ENCODE results near the gene DYNC1LI2.

The DYNC1LI2 gene

GRCh38 chr16:66731101-66731500 lies 20.3 kb downstream of the DYNC1LI2 start:
- no peak overlapping the region for H2BK5ac ChIP-seq (ENCODE audit: low read depth, low read length, poor library complexity)
- no peak overlapping the region for H3K18ac ChIP-seq (ENCODE audit: low read length)
- H3K4me3 ChIP-seq (ENCODE audit: low read depth, low read length) = peak overlapping the region; percentile 7
- no peaks in the 10 kb centered on the region for H3K79me1 ChIP-seq (ENCODE audit: low read length)
- H3K14ac ChIP-seq (ENCODE audit: low read length) = no peak overlapping the region
- H2BK120ac ChIP-seq (ENCODE audit: insufficient read depth, low read length, poor library complexity) = no peak overlapping the region
- H3K79me2 ChIP-seq (ENCODE audit: control insufficient read depth, insufficient read depth, low read length, poor library complexity) = no peaks in the 10 kb centered on the region
- WGBS (ENCODE audit: extremely low coverage, insufficient coverage, insufficient read length) = no CpG with 5 or more reads among the region's 7 CpGs
- H3K9me3 ChIP-seq (ENCODE audit: insufficient read depth, low read depth, low read length) = no peaks in the 10 kb centered on the region
- H3K4me1 ChIP-seq (ENCODE audit: control insufficient read depth in 1 of 2, insufficient read depth in 2 of 2, low read length in 2 of 2) = no peaks in the 10 kb centered on the region
- H3K9ac ChIP-seq (ENCODE audit: low read length) = no peak overlapping the region
- no peak overlapping the region for H3K23ac ChIP-seq (ENCODE audit: low read length)
- H2AFZ ChIP-seq (ENCODE audit: insufficient read depth, low read length, poor library complexity) = no peak overlapping the region
- peaks cover 62 to 82% of the 10 kb centered on the region in 2 experiments for H3K36me3 ChIP-seq (ENCODE audit: control insufficient read depth in 1 of 2, insufficient read depth in 2 of 2, low read length in 2 of 2)
- H4K8ac ChIP-seq (ENCODE audit: low read depth, low read length) = no peak overlapping the region
- H3K4me2 ChIP-seq (ENCODE audit: low read length) = no peak overlapping the region
- no peak overlapping the region for H2BK12ac ChIP-seq (ENCODE audit: low read length)
- H3K27me3 ChIP-seq (ENCODE audit: insufficient read depth, low read length) = no peaks in the 10 kb centered on the region
- no peak overlapping the region for H2AK5ac ChIP-seq (ENCODE audit: low read length)
- no peak overlapping the region for H3K27ac ChIP-seq (ENCODE audit: low read depth, low read length)
- H3K4ac ChIP-seq (ENCODE audit: low read depth, low read length) = no peak overlapping the region
- H4K91ac ChIP-seq (ENCODE audit: low read depth, low read length) = no peak overlapping the region
- DNase-seq = peak; percentile 79 to 83
- no peak overlapping the region for H4K12ac ChIP-seq (ENCODE audit: low read depth, low read length)

- no peak overlapping the region for H2BK5ac ChIP-seq (ENCODE audit: low read depth, low read length, poor library complexity)
- H4K91ac ChIP-seq (ENCODE audit: low read depth, low read length) = no peak overlapping the region
- DNase-seq = no peak
- H2AK5ac ChIP-seq (ENCODE audit: low read length) = no peak overlapping the region
- no peak overlapping the region for H3K18ac ChIP-seq (ENCODE audit: low read length)
- WGBS (ENCODE audit: extremely low coverage, insufficient coverage, insufficient read length) = no CpG with 5 or more reads among the region's 4 CpGs
- no peak overlapping the region for H4K8ac ChIP-seq (ENCODE audit: low read depth, low read length)
- no peak overlapping the region for H2AFZ ChIP-seq (ENCODE audit: insufficient read depth, low read length, poor library complexity)
- no peak overlapping the region for H3K23ac ChIP-seq (ENCODE audit: low read length)
- no peaks in the 10 kb centered on the region for H3K79me2 ChIP-seq (ENCODE audit: control insufficient read depth, insufficient read depth, low read length, poor library complexity)
- H4K12ac ChIP-seq (ENCODE audit: low read depth, low read length) = no peak overlapping the region
- H3K9ac ChIP-seq (ENCODE audit: low read length) = no peak overlapping the region
- H3K14ac ChIP-seq (ENCODE audit: low read length) = no peak overlapping the region
- no peak overlapping the region for H3K27ac ChIP-seq (ENCODE audit: low read depth, low read length)
- H3K9me3 ChIP-seq (ENCODE audit: insufficient read depth, low read depth, low read length) = no peaks in the 10 kb centered on the region
- no peak overlapping the region for H3K4ac ChIP-seq (ENCODE audit: low read depth, low read length)
- H3K4me2 ChIP-seq (ENCODE audit: low read length) = no peak overlapping the region
- no peaks in the 10 kb centered on the region for H3K27me3 ChIP-seq (ENCODE audit: insufficient read depth, low read length)
- peaks cover 62 to 83% of the 10 kb centered on the region in 2 experiments for H3K36me3 ChIP-seq (ENCODE audit: control insufficient read depth in 1 of 2, insufficient read depth in 2 of 2, low read length in 2 of 2)
- no peak overlapping the region for H2BK12ac ChIP-seq (ENCODE audit: low read length)
- no peaks in the 10 kb centered on the region for H3K79me1 ChIP-seq (ENCODE audit: low read length)
- no peak overlapping the region for H2BK120ac ChIP-seq (ENCODE audit: insufficient read depth, low read length, poor library complexity)
- H3K4me3 ChIP-seq (ENCODE audit: low read depth, low read length) = no peak overlapping the region
- no peaks in the 10 kb centered on the region for H3K4me1 ChIP-seq (ENCODE audit: control insufficient read depth in 1 of 2, insufficient read depth in 2 of 2, low read length in 2 of 2)
Observed at GRCh38 chr16:66728804-66729203, 22.6 kb downstream of the DYNC1LI2 start.

GRCh38 chr16:66728117-66728787 lies 23.2 kb downstream of the DYNC1LI2 start:
- WGBS (ENCODE audit: extremely low coverage, insufficient coverage, insufficient read length) = no CpG with 5 or more reads among the region's 3 CpGs
- no peak overlapping the region for H2BK12ac ChIP-seq (ENCODE audit: low read length)

GRCh38 chr16:66720766-66721165 lies 30.6 kb downstream of the DYNC1LI2 start:
- Histone ChIP-seq H4K91ac (ENCODE audit: low read depth, low read length) (no peak overlapping the region), H3K79me2 (ENCODE audit: control insufficient read depth, insufficient read depth, low read length, poor library complexity) (no peaks in the 10 kb centered on the region), H4K12ac (ENCODE audit: low read depth, low read length) (no peak overlapping the region), H3K18ac (ENCODE audit: low read length) (no peak overlapping the region), H2BK120ac (ENCODE audit: insufficient read depth, low read length, poor library complexity) (no peak overlapping the region), H2AK5ac (ENCODE audit: low read length) (no peak overlapping the region), H3K23ac (ENCODE audit: low read length) (no peak overlapping the region), H3K9me3 (ENCODE audit: insufficient read depth, low read depth, low read length) (no peaks in the 10 kb centered on the region), H3K4ac (ENCODE audit: low read depth, low read length) (no peak overlapping the region), H3K9ac (ENCODE audit: low read length) (no peak overlapping the region), H3K4me2 (ENCODE audit: low read length) (no peak overlapping the region), H3K4me1 (ENCODE audit: control insufficient read depth in 1 of 2, insufficient read depth in 2 of 2, low read length in 2 of 2) (peaks cover 0 to 5% of the 10 kb centered on the region in 2 experiments), H3K27ac (ENCODE audit: low read depth, low read length) (no peak overlapping the region), H3K79me1 (ENCODE audit: low read length) (no peaks in the 10 kb centered on the region), H3K14ac (ENCODE audit: low read length) (no peak overlapping the region), H3K4me3 (ENCODE audit: low read depth, low read length) (no peak overlapping the region), H3K36me3 (ENCODE audit: control insufficient read depth in 1 of 2, insufficient read depth in 2 of 2, low read length in 2 of 2) (peaks cover 25 to 31% of the 10 kb centered on the region in 2 experiments), H2BK12ac (ENCODE audit: low read length) (no peak overlapping the region), H2AFZ (ENCODE audit: insufficient read depth, low read length, poor library complexity) (no peak overlapping the region), H3K27me3 (ENCODE audit: insufficient read depth, low read length) (no peaks in the 10 kb centered on the region), H4K8ac (ENCODE audit: low read depth, low read length) (no peak overlapping the region), H2BK5ac (ENCODE audit: low read depth, low read length, poor library complexity) (no peak overlapping the region)
- no peak for DNase-seq
- WGBS (ENCODE audit: extremely low coverage, insufficient coverage, insufficient read length) = no CpG with 5 or more reads among the region's 3 CpGs

More at GRCh38 chr16:66728117-66728787, 23.2 kb downstream of the DYNC1LI2 start:
- peak in 1 of 2 donors; percentile 74 for DNase-seq
- Histone ChIP-seq H2BK5ac (ENCODE audit: low read depth, low read length, poor library complexity) (no peak overlapping the region), H3K79me1 (ENCODE audit: low read length) (no peaks in the 10 kb centered on the region), H3K4me2 (ENCODE audit: low read length) (no peak overlapping the region), H2BK120ac (ENCODE audit: insufficient read depth, low read length, poor library complexity) (no peak overlapping the region), H3K27ac (ENCODE audit: low read depth, low read length) (no peak overlapping the region), H3K36me3 (ENCODE audit: control insufficient read depth in 1 of 2, insufficient read depth in 2 of 2, low read length in 2 of 2) (peaks cover 57 to 82% of the 10 kb centered on the region in 2 experiments), H3K4me1 (ENCODE audit: control insufficient read depth in 1 of 2, insufficient read depth in 2 of 2, low read length in 2 of 2) (no peaks in the 10 kb centered on the region), H3K23ac (ENCODE audit: low read length) (no peak overlapping the region), H3K9ac (ENCODE audit: low read length) (no peak overlapping the region), H4K8ac (ENCODE audit: low read depth, low read length) (no peak overlapping the region), H3K9me3 (ENCODE audit: insufficient read depth, low read depth, low read length) (no peaks in the 10 kb centered on the region), H4K91ac (ENCODE audit: low read depth, low read length) (no peak overlapping the region), H2AFZ (ENCODE audit: insufficient read depth, low read length, poor library complexity) (no peak overlapping the region), H3K18ac (ENCODE audit: low read length) (no peak overlapping the region), H3K4me3 (ENCODE audit: low read depth, low read length) (no peak overlapping the region), H3K4ac (ENCODE audit: low read depth, low read length) (no peak overlapping the region), H2AK5ac (ENCODE audit: low read length) (no peak overlapping the region), H3K27me3 (ENCODE audit: insufficient read depth, low read length) (no peaks in the 10 kb centered on the region), H3K14ac (ENCODE audit: low read length) (no peak overlapping the region), H3K79me2 (ENCODE audit: control insufficient read depth, insufficient read depth, low read length, poor library complexity) (no peaks in the 10 kb centered on the region), H4K12ac (ENCODE audit: low read depth, low read length) (no peak overlapping the region)

Measured in trophoblast cell (in vitro differentiated cells and primary cell).